Myocyte (in vitro differentiated cells): ENCODE results near the gene TP63. TPM values are rescaled to one million over a fixed set of nuclear protein-coding genes. Genes with fewer than 3 reads are reported as not detected.
"Not testable (repeated sequence)": the region's sequence is repeated elsewhere in the genome, so short reads cannot be mapped to it uniquely, and the experiment has no call there.

Experiments used
- DNase-seq: peaks from one replicate; pipeline ENCODE4 v3.0.0-alpha.2; 2012; ENCODE audit warnings: low read depth
- total RNA-seq: library from RNA; depleted of rRNA; stranded (reverse); fragments of >200 nt; gene quantifications from 2 replicates; pipeline ENCODE4 v1.2.3, GENCODE V29; 2014

The TP63 gene
- total RNA-seq, 1 donor from 2014 or later, result 2.5 TPM

DNA sequence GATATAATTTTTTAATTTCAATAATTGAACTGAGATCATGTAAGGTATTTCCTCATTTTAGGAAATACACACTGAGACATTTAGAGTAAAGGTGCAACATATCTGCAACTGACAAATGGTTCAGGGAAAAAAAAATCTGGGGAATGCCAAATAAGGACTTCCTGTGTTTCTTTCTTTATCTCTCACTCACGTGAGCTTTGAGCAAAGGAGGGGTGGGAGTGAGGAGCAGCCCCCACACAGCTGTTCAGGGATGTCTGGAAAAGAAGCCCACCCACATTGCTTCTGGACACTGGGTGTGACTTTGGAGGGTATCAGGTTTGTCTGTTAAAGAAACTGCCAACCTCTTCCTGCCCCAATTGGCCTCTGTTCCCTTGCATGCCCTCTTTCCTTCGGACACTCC, 5.6 kb upstream of the TP63 start:
- peak; percentile 44 for DNase-seq

GRCh38 chr3:189626286-189626685, 4.9 kb upstream of the TP63 start:
- DNase-seq, result peak; percentile 70

DNA sequence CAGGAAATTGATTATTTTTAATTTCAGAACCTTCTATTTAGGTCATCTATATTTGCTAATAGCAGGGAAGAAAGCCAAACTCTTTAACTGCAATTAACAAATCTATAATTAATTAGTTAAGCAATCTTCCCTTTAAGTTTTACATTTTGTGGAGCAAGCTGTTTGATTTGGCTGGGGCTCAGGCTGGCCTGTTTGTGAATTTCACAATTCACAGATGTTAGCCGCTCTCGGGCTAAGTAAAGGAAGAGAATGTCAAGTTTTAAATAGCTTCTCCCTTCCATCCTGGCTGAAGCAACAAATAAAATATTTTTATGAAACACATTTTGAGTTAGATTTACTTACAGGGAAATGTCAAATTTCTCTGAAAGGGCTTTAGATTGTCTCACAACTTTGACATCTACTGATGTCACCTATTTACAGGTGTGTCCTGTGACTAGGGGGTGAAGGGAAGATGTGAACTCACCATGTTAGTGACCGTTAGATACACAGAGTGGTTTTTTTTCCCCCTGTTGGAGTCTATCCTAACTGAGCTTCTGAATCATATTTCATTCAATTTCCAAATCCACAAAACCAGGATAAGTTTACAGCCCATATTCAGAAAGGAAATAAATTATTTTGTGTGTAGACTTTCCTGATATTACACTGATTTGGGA, 1.3 kb upstream of the TP63 start:
- peak; percentile 42 for DNase-seq

GRCh38 chr3:189630767-189631372, 319 bp upstream of the TP63 start:
- DNase-seq, result peak; percentile 69

- peak; percentile 17 for DNase-seq
Measured at GRCh38 chr3:189631409-189631808, 220 bp downstream of the TP63 start.

- no peak for DNase-seq
Measured at GRCh38 chr3:189632242-189632641, 1.1 kb downstream of the TP63 start.

DNA sequence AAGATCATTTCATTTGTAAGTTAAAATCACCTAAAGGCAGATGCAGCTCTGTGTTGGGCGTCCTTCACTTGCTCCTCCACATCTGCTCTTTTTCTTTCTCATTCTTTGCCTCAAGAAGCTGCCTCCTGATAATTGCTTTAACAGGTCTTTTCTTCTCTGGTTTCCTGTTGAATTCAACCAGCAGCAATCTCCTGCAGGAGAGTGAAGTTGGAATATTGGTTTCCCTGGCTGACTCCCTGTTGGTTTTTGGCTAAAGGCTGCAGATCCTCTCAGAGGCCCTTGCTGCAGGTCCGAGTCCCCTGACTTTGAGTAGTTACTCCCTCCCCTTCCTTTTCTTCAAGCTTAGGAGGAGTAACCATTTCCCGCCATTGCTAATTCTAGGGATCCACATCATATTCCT, 4.2 kb downstream of the TP63 start:
- DNase-seq, result no peak

GRCh38 chr3:189636048-189636447, 4.9 kb downstream of the TP63 start:
- no peak for DNase-seq

DNA sequence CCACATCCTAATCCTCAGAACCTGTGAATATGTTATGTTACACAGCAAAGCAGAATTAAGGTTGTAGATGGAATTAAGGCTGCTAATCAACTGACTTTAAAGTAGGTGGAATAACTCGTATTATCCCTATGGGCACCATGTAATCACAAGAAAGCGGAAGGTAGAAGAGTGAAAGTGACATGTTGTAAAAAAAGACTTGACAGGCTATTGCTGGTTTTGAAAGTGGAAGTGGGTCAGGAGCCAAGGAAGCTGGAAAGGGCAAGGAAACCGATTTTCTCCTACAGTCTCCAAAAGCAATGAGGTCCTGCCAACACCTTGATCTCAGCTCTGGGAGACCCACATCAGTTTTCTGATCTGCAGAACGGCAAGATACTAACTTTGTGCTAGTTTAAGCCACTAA, 6.6 kb downstream of the TP63 start:
- no peak for DNase-seq

DNA sequence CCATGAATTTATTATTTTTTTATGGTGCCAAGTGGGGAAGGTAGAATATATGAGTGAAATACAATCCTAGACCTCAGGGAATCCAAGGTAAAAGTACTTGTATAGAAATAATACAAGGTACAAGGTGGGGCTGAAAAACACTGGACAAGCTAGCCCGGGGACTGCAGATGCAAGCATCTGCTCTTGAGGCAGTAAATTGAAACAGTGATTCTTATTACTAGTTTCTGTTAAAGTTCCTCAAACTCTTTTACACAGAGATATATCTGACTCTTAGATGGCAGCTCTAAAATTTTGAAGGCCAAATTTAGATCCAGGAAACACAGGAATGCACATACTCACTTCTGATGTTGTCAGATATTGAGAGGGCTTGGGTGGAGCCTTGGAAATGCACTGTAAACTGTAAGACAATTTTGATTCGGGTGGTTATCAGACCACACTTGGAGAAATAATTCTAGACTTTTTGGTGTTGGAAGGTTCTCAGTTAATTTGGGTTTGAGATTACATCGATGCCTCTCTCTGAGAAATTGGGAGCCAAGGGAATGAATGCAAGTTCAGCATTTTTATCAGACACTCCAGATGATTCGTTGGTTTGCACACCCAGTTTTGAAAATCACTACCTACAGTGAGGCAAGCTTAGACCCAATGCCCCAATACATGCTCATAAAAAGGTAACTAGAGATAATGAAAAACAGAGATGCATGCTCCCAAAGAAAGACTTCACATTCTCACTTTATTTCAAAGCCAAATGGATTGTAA, 7.3 kb downstream of the TP63 start:
- no peak for DNase-seq

- DNase-seq, result no peak
Measured at GRCh38 chr3:189641776-189642175, 10.6 kb downstream of the TP63 start.

DNA sequence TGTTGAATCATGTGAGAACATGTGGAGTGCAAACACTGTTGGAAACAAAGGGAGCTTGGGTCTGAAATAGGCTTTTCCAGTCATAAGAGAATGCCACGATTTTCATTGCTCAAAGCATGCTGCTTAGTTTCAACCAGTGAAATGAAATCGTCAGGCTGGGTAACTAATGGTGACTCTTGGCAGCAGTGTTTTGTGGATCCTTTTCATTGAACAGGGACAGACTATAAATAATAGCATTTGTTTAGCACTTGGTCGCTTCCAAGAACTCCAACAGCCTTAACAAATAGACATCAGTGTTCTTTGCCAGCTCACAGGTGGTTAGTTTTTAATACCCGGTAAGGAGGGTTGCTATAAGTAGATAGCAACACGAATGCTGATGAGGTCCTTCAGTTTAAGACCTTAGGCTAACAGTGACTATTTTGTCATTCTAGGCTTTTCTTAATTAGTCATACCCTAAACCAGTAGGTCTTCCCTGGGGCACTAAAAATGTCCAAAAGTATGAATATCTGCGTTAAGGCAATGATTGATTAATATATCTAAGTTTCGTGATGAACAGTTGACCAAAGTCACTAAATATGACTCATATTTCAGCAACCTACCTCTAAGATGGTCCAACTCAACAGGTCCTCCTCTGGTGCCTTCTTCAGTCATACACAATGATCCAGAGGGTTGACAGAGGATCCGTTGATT, 15.8 kb downstream of the TP63 start:
- no peak for DNase-seq

- no peak for DNase-seq
Measured at GRCh38 chr3:189652042-189652441, 20.9 kb downstream of the TP63 start.

DNA sequence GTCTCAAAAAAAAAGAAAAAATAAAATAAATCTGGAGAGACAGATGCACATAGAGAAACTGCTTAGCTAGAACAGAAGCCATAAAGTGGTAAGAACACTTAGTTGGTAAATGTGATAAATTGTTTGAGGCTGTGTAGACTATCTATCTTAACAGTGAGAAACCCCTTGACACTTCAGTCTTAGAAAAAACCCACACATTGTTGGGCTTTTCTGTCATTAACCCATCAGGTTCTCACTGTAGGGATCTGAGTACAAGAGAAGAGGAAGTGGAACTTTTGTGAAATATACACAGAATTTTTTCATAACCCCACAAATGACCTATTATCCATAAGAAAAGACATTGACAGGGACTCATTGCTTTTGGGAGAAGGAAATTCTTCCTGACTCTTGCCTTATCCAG, 24.4 kb downstream of the TP63 start:
- no peak for DNase-seq

DNA sequence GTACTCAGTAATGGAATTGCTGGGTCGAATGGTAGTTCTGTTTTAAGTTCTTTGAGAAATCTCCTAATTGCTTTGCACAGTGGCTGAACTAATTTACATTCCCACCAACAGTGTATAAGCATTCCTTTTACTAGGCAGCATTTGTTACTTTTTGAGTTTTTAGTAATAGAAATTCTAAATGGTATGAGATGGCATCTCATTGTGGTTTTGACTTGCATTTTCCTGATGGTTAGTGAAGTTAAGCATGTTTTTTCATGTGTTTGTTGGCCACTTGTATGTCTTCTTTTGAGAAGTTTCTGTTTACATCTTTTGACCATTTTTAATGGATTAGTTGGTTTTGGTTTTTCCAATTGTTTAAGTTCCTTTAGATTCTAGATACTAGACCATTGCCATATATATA, 28.4 kb downstream of the TP63 start:
- peak; percentile 7 for DNase-seq

- DNase-seq, result peak; percentile 80
Measured at GRCh38 chr3:189664311-189664710, 33.1 kb downstream of the TP63 start.

GRCh38 chr3:189672346-189672745, 41.2 kb downstream of the TP63 start:
- not testable (repeated sequence) for DNase-seq

DNA sequence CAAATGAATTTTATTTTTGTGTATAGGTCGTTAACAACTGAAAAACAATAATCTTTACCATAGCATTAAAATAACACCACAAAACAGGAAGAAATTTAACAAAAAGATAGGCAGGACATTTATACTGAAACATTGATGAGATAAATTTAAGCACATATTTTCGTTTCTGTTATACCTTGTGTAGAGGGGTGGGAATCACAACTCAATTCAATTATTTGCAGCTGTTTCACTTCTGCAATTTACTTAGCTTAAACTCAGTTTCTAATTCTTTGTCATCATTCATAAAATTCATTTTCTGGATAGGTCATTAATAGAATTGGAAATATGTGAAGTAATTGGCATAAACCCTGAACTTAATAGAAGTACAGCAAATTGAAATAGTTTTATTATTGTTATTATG, 42.3 kb downstream of the TP63 start:
- DNase-seq, result no peak

- no peak for DNase-seq
Measured at GRCh38 chr3:189674249-189674913, 43.2 kb downstream of the TP63 start.

GRCh38 chr3:189677667-189678066, 46.5 kb downstream of the TP63 start:
- DNase-seq, result no peak

DNA sequence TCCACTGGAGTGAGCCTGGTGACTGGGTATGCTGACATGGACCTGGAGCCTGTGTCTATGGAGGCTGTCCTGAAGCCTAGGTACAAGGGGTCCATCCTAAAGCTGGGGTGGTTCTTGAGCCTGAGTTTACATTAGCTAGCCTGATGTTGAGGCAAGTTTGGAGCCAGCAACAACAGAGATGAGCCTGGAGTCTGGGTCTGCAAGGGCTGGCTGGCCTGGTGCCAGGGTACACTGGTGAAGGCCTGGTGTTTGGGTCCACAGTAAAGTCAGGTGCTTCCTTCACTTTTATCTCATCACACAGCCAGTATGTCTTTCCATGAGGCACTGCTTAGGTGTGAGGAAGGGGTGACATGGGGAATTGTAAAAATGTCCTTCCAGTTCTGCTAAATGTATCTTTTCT, 49.5 kb downstream of the TP63 start:
- no peak for DNase-seq
